ENCODE measurements around the gene SLC4A3. TPM values are rescaled to one million over a fixed set of nuclear protein-coding genes. Genes with fewer than 3 reads are reported as not detected.

SLC4A3 gene
- total and polyA plus RNA-seq, 12 donors = 197 to 671 (median 370) TPM

DNA sequence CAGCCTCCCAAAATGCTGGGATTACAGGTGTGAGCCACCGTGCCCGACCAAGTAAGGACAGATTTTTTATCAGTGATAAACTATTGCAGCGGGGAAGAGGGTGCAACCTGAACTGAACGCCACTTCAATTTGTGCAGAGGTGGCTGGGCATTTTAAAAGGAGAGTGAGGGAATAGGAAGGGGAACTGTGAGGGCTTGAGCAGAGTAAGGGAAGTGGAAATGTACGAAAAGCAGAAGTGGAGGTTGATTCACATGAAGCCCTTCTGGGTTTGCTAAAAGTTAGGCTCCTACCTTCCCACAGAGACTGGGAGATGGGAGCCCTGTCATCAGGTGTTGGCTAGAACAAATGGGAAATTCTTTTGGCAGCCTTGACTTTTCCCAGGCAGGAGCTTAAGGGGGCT is 23.7 kb upstream of the SLC4A3 start:
- no peak for DNase-seq
- no peak for ATAC-seq
- H3K4me3 ChIP-seq = no peak overlapping the region
- 89 to 94% methylated on average over 5 of the region's 5 CpGs for WGBS, 2 donors
- no peaks in the 10 kb centered on the region for H3K27me3 ChIP-seq
- H3K36me3 ChIP-seq = peaks cover 0 to 82% (median 33%) of the 10 kb centered on the region in 9 donors
- intact Hi-C loops (cut with DNase I) = no loop called here
- H3K4me1 ChIP-seq = peaks cover 0 to 14% (median 0%) of the 10 kb centered on the region in 9 donors
- TF ChIP-seq, protein P1, sequence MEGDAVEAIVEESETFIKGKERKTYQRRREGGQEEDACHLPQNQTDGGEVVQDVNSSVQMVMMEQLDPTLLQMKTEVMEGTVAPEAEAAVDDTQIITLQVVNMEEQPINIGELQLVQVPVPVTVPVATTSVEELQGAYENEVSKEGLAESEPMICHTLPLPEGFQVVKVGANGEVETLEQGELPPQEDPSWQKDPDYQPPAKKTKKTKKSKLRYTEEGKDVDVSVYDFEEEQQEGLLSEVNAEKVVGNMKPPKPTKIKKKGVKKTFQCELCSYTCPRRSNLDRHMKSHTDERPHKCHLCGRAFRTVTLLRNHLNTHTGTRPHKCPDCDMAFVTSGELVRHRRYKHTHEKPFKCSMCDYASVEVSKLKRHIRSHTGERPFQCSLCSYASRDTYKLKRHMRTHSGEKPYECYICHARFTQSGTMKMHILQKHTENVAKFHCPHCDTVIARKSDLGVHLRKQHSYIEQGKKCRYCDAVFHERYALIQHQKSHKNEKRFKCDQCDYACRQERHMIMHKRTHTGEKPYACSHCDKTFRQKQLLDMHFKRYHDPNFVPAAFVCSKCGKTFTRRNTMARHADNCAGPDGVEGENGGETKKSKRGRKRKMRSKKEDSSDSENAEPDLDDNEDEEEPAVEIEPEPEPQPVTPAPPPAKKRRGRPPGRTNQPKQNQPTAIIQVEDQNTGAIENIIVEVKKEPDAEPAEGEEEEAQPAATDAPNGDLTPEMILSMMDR (IDR thresholded peaks at IDR 0.05) = no peak
- peak overlapping the region in 1 of 10 donors; percentile 50 for H3K27ac ChIP-seq
- no peaks in the 10 kb centered on the region for H3K9me3 ChIP-seq

DNA sequence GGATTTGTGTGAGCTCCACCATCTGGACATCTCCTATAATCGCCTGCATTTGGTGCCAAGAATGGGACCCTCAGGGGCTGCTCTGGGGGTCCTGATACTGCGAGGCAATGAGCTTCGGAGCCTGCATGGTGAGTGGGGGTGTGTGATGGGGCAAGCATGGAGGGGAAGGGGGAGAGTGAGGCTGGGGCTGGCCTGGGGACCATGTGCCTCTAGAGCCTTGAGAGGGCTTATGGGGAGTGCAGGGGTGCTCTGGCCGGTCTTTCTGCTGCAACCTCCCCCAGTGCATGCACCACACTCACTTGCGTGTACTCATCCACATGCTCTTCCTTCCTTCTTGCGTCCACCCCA is 21.8 kb upstream of the SLC4A3 start:
- H3K9me3 ChIP-seq = no peaks in the 10 kb centered on the region
- peaks cover 0 to 95% (median 36%) of the 10 kb centered on the region in 9 donors for H3K36me3 ChIP-seq
- intact Hi-C loops (cut with DNase I) = no loop called here
- 74 to 81% methylated on average over 6 of the region's 6 CpGs for WGBS, 2 donors
- H3K27me3 ChIP-seq = no peaks in the 10 kb centered on the region
- DNase-seq = no peak
- H3K27ac ChIP-seq = peak overlapping the region in 1 of 10 donors; percentile 27
- TF ChIP-seq, protein P1 (IDR thresholded peaks at IDR 0.05) = no peak
- ATAC-seq = peak in 1 of 8 donors; percentile 2
- H3K4me3 ChIP-seq = no peak overlapping the region
- H3K4me1 ChIP-seq = peaks cover 0 to 14% (median 10%) of the 10 kb centered on the region in 9 donors

DNA sequence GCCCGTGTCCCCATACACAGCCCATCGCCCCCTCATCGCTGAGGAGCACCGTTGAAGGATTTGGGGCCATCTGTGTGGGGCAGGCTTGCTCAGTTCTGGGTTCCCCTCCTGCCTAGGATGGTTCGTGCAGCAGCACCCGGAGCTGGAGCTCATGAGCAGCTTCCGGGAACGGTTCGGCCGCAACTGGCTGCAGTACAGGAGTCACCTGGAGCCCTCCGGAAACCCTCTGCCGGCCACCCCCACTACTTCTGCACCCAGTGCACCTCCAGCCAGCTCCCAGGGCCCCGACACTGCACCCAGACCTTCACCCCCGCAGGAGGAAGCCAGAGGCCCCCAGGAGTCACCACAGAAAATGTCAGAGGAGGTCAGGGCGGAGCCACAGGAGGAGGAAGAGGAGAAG is 19.5 kb upstream of the SLC4A3 start:
- WGBS, 2 donors = 93% methylated on average over 15 of the region's 15 CpGs
- no peaks in the 10 kb centered on the region for H3K27me3 ChIP-seq
- H3K9me3 ChIP-seq = no peaks in the 10 kb centered on the region
- DNase-seq (no peak), ATAC-seq (no peak)
- intact Hi-C loops (cut with DNase I) = no loop called here
- TF ChIP-seq, protein P1 (IDR thresholded peaks at IDR 0.05) = no peak
- H3K4me1 ChIP-seq = peaks cover 0 to 20% (median 14%) of the 10 kb centered on the region in 9 donors
- peaks cover 0 to 88% (median 38%) of the 10 kb centered on the region in 9 donors for H3K36me3 ChIP-seq
- no peak overlapping the region for H3K27ac ChIP-seq
- no peak overlapping the region for H3K4me3 ChIP-seq

DNA sequence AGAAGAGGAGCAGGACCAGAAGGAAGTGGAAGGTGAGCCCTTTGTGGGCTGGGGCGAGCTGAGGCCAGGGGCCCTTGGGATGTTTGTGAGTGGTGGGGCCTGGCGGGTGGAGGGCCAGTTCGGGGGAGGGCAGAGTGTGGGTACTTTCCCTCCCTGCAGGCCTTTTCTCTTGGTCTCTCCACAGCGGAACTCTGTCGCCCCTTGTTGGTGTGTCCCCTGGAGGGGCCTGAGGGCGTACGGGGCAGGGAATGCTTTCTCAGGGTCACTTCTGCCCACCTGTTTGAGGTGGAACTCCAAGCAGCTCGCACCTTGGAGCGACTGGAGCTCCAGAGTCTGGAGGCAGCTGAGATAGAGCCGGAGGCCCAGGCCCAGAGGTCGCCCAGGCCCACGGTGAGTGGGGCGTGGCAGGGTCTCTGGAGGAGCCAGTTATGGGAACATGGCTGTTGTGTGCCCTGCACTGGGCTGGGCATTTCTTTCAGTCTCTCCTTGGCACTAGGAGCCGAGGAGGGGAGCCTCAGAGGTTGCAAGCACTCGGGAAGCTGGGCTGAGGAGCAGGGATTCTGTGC is 18.9 kb upstream of the SLC4A3 start:
- peak in 1 of 8 donors; percentile 6 for ATAC-seq
- Histone ChIP-seq H3K27me3 (no peaks in the 10 kb centered on the region), H3K4me3 (no peak overlapping the region), H3K27ac (peak overlapping the region in 4 of 10 donors; percentile 76 to 87 (median 80)), H3K4me1 (peaks cover 0 to 20% (median 14%) of the 10 kb centered on the region in 9 donors), H3K36me3 (peaks cover 0 to 83% (median 38%) of the 10 kb centered on the region in 9 donors), H3K9me3 (no peaks in the 10 kb centered on the region)
- TF ChIP-seq, protein P1 (IDR thresholded peaks at IDR 0.05) = no peak
- WGBS, 2 donors = 89 to 92% methylated on average over 14 to 15 of the region's 15 CpGs
- intact Hi-C loops (cut with DNase I) = no loop called here
- no peak for DNase-seq
